ENCODE measurements around the gene RHOT2.

Gene RHOT2

DNA sequence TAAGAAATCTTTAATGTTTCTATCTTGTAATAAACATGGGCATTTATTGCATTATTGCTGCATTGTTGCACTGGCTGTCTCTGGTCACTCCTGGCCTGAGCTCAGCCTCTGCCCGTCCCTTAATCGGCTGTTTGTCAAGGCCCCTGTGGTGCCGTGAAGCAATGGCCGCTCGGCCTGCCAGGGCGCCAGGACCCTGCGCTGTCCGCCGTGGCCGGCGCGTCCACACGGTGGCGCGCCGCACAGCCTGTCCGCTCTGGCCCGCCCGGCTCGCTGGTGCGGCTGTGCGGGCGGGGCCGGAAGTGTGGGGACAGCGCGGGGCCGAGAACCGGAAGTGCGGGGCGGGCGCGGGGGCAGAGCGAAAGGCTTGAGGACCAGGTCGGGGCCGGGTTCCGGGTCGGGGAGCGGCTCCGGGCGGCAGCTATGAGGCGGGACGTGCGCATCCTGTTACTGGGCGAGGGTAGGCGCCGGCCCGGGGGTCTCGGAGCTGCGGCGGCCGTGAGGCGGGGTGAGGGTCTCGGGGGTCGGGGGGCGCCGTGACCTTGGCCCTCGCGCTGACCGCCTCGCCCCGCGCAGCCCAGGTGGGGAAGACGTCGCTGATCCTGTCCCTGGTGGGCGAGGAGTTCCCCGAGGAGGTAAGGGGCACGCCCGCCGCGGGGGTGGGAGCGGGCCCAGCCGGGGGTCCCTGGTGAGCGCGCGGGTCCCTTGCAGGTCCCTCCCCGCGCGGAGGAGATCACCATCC lies at the start of gene RHOT2:
Gene RHOT2 (plus strand): TSS at position 353 of the 739 bp plus-strand sequence. CDS start 68 bp downstream, at position 421.
- no peak for DNase-seq

DNA sequence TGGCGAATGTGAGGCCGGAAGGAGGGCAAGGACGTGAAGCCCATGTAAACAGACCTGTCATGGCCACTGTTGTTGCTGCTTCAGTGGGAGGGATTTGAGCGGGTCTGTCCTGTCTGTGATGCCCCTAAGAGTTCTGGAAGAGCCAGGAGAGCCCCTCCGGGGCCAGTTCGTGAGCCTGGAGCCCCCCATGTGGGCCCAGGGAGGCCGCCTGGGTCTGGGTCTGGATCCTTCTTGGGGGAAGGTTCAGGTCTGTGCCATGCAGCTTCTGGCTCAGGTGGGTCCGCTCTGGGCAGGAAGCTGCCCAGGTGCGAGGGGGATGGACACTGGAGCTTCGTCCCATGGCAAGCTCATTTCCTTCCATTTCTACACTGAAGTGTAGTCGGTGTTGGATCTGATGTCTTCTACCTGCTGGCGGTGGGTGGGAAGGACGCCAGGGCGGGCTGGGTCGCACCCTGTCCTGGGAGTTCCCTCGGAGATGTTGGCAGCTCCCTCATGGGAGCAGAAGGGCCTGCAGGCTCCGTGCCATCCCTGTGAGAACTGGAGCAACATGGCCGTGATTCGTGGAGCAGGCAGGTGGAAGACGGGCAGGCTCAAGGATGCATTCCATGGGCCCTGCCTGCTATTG lies 48.3 kb upstream of the RHOT2 start:
- no peak for DNase-seq

DNA sequence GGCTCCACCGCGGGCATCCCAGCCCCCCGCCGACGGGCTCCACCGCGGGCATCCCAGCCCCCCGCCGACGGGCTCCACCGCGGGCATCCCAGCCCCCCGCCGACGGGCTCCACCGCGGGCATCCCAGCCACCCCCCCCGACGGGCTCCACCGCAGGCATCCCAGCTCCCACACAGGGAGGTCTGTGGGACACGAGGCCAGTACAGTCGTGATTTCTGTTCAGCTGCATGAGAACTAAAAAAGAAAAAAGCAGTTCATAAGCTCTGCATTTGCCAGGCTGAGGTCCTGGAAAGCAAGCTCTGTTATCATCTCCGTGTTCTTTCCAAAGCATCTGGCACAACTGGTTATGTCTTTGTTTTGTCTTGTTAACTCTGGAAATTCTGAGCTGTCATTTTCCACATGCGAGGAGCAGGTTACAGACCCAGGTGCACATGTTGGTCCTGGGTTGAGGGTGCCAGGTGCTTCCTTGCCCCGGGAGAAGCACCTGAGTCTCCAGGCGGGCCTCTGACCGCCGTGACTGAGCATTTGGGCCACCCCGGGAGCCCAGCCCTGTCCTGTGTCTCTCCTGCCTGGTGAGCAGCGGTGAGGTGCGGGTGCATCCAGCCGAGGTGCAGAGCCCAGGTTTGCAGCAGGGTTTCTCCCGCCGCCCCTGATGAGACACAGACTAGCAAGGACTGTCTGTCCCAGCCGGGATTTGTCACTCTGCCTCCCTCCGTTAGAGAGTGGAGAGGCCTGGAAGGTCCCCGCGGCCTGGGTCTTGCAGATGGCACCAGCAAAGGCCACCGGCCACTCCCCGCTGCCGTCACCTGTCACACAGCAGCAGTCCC lies 47.0 kb upstream of the RHOT2 start:
- DNase-seq: no peak

DNA sequence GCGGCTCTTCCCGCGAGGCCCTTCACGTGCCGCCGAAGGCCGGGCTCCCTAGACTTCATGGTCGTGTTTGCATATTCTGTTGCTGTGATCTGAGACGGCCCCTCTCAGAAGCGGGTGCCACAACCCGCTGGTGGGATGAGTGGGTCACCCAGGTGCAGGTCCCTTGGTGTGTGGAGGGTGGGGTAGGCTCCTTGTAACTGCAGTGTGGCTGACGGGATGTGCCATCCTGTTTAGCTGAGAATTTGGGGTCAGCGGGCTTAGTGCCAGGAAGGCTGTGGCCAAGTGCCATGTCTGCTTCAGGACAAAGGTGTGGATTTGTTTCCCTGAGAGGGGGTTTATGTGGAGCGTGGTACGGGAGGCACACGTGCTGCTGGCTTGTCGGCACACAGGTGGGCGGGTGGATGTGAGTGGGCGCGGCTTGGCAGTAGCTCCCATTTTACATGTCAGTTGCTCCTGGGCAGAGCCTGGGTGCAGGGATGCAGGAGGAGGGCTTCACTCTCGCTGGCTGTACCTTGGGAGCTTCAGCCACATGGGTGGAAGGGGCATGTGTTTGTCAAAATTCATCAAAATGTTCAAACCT lies 46.3 kb upstream of the RHOT2 start:
- DNase-seq: no peak

DNA sequence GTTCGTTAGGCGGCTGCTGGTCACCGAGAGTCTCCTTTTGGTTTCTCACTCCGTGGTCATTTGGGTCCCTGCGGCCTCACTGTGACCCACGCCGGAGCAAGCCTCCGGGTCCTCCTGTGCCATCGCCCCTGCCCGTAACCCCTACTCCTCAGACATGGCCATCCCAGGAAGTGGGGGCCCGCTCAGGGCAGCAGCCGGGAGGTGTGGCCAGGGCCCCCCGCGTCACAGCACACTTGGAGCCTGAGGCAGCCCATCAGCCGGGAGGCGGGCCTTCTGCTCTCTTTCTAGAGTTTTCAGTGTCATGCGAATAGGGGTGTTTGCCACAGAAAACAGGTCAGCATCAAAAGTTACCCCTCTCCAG lies 45.0 kb upstream of the RHOT2 start:
- DNase-seq: no peak

DNA sequence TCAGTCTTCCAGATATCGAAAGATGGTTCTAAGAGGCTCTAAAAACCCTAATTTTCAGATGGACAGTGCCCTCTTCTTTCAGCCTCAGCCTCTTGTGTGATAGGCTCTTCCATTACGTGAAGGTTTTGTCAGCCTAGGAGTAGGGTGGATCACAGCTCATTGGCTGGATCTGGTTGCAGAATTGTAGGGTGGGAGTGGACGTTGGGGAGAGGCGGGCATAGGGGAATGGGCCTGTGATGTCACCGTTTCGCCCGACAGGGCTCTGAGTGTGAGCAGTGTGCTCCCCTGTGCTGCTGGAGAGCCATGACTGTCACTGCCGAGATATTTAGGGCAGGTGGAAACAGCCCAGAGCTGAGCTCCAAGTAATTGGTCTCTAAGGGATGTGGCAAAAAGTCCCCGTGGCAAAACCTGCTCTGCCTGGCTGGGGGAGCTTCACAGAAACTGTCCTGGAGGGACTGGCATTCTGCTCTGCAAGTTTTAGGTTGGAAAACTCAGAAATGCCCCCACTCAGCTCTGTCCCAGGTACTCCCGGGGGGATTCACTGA lies 43.3 kb upstream of the RHOT2 start:
- DNase-seq: no peak

DNA sequence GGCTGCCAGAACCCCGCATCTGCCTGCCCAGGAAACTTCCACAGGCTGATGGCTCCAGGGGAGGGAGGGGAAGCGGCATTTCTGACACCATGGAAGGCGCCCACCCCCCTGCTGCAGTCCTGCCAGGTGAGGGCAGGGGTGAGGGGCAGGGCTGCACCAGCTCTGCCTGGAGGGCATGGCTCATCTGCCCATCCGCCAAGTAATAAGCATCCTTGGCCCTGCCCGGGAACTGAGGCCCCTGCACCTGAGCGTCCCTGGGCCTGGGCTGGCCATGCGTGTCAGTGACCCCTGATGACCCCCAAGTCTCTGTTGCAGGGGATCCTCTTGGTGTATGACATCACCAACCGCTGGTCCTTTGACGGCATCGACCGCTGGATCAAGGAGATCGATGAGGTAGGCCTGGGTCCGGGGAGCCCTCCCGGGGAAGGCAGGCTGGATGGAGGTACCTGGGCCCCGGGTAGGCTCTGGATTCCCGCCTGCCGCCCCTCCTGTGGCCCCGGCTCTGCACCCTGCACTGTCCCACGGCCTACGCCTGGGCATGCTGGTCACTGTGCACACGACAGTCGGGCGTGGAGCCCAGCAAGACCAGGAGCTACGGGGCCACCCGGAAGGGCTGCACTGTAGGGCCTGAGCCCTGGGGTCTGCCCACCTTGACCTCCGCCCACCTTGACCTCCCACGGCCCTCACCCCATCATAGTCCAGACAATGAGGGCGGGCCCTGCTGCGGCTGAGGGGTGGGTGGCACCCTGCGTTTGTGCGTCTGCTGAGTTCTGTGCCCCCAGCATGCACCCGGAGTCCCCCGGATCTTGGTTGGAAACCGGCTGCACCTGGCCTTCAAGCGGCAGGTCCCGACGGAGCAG lies 42.6 kb upstream of the RHOT2 start:
- no peak for DNase-seq

DNA sequence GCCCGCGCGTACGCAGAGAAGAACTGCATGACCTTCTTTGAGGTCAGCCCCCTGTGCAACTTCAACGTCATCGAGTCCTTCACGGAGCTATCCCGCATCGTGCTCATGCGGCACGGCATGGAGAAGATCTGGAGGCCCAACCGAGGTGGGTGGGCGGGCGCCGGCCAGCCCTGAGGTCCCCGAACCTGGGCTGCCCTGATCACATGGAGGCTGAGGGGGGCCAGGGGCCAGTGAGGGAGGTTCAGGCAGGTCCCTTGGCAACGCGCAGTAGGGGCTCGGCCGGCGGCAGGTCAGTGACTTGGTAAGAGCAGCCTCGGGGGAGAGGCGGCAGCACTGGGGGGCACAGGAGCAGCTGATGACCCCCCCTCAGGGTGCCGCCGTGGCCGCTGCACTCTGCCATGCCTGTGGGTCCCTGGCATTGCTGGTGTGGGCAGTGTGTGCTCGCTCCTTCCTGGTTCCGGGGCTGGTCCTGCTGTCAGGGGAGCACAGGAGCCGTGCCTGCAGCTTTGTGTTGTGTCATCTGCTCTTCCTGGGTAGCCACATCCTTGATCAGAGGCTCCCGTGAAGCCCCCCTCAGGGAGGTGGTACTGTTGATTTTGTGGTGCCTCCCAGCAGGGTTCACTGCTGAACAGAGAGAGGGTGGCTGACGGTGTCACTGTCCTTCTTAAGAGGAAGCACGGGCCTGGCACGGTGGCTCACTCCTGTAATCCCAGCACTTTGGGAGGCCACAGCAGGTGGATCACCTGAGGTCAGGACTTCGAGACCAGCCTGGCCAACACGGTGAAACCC lies 41.8 kb upstream of the RHOT2 start:
- no peak for DNase-seq

DNA sequence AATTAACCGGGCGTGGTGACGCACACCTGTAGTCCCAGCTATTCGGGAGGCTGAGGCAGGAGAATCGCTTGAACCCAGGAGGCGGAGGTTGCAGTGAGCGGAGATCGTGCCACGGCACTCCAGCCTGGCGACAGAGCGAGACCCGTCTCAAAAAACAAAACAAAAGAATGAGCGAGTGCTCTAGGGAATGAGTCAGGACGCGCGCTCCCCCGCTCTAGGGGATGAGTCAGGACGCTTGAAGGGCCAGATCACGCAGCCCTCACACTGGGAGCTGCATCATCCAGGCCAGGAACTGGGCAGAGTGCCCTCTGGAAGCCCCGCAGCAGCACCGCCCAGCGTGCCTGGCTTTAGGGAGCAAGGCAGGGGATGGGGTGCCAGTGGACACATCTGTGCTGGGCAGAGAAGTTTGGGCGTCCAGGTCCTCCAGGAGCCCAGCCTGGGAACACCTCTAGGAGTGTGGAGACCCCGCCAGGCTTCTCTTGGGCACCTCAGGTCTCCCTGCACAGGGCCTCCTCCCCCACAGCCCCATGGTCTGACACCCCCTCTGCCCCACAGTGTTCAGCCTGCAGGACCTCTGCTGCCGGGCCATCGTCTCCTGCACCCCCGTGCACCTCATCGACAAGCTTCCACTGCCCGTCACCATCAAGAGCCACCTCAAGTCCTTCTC lies 41.0 kb upstream of the RHOT2 start:
- DNase-seq: no peak

DNA sequence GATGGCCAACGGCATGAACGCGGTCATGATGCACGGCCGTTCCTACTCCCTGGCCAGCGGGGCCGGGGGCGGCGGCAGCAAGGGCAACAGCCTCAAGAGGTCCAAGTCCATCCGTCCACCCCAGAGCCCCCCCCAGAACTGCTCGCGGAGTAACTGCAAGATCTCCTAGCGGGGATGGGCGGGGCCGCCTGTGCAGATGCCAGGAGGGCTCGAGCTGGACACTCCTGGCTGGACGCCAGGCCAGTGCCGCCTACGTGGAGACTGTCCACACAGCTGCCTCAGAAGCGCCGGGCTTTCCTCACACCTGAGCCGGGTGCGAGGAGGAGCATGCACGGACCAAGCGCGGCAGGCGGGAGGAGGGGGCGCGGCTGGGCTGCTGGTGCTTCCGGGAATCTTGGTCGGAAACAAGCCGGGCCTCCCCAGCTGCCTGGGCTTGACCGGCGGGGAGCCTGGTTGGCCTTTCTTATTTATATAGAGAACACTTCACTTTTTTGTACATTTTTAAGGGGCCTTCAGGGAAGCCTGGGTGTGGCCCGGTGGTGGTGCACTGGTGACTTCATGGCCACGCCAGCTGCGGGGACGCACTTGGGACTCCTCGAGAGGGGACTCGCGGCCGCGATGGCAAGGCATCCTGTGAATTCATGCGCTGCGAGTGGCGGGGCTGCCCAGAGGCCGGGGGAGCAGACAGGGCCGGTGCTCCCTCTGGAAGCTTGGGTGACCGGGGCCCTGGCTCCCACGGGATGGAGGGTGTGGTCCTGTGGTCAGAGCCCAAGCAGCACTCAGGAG lies 40.3 kb upstream of the RHOT2 start:
- no peak for DNase-seq

DNA sequence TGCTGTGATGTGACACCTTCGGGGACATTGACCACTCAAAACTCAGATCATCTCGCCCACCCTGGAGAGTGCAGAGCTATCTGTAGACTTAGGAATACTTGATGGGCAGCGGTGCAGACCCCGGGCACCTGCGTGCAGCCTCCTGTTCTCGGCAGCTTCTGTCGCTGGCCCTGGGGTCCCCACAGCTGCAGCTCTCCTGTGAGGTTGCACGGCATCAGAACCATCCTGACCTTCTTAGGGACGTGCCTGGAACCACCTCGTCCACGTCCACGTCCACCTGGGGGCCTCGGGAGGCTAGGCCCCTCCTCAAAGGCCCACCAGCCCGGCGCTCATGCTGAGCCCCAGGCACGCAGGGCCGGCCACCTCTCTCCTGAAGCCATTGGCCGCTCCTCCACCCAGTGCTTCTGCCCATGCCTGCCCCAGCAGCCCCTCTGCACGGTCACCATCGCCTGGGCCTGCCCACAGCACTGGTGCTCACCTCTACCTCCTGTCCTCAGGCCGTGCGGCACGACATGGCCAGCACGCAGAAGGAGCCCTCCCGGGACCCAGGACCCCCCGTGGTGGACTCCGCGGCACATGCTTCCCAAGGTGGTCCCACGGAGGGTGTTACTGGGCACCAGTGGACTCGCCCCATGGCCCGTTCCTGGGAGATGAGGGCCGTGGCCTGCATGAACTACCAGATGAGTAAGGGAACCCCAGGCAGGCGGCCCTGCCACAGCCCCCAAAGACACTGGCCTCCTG lies 39.4 kb upstream of the RHOT2 start:
- DNase-seq: no peak

DNA sequence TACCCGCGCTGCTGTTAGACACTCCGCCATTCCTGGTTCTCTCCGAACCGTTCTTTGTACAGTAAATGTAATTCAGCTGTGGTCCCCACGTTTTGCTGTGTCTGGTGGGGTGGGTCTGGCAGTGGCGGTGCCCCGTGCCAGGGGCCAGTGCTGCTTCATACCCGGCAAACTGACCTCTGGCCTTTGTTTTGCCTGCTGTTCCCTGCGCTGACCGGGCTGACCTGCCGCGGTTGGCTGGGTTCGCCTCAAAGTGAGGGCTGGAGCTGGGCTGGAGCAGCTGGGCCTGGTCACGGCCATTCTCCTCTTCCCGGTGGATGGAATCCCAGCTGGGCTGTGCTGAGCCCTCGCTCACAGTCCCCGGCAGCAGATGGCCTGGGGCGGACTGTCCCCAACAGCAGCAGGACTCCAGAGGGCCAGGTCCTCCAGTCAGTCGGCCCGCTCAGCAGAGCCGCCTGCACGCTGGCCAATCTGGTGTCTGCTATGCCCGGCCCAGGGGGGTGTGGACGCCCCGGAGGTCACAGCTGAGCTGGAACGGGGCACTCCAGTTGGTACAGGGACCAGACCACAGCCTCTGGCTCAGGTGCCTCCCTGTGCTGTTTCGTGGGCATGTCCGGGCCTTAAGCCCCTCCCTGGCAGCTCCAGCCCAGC lies 38.6 kb upstream of the RHOT2 start:
- no peak for DNase-seq

DNA sequence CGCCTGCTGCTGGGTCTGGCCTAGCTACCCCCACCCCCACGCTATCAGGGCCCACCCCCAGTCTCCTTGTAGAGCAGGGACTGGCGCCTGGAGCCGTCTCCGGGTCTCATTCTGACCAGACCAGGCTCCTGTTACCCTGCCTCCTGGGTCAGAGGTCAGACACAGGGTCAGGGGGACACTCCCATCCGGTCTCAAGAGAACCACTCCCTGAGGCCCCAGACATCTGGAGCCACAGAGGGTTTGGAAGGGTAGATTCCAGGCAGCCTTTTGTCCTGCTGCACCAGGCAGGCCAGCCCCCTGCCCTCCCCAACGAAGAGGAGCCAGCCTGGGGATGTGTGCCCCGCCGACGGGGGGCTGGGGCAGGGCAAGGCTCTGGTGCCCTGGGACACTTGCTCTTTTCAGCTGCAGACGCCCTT lies 38.1 kb upstream of the RHOT2 start:
- DNase-seq: no peak

DNA sequence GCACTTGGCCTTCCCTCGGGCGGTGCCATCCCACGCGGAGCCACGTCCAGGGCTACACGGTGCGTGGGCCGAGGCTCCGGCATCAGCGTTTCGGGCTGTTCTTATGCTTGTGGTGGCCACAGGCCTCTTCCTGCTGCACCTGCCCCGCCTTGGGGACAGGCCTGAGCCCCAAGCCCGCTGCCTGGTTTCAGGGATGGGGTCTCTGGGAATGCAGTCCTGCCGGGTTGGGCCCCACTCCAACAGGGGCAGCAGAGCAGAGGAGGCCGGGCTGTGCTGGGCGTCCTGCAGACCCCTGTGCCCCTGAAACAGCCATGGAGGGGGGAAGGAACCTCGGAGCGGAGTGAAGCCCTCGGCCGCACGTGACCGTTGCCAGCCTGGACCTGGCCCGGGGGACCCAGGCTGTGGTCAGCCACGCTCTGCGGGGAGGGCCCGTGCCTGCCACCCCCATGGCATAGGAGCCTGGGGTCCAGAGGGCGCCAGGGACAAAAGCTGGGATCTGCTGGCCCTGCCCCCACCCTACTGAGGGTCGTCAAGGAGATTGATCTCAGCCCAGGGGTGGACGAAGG lies 37.6 kb upstream of the RHOT2 start:
- no peak for DNase-seq

DNA sequence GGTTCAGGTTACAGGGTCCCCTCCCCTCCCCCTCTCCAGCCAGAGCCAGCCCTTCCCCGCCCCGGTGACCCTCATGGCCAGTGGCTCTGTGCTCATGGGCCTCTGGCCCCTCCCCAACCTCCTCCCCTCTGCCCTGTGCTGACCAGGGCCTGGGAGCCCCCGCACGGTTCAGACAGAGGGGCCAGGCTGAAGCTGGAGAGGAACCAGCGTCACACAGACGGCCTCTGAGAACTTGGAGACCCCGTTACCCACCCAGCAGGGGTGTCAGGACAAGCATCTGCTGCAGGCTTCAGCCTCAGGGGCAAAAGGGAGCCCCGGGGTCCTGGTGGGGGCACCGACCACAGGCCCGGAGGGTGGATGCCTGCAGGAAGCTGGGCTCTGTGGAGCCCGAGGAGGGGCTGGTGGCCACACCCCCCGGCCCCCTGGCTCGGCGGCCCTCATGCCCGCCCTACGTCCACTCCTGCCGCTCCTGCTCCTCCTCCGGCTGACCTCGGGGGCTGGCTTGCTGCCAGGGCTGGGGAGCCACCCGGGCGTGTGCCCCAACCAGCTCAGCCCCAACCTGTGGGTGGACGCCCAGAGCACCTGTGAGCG lies 37.0 kb upstream of the RHOT2 start, which contains the start of gene WFIKKN1:
Gene WFIKKN1 (plus strand): TSS at position 171 of the 591 bp plus-strand sequence. CDS start 269 bp downstream, at position 440.
- no peak for DNase-seq

DNA sequence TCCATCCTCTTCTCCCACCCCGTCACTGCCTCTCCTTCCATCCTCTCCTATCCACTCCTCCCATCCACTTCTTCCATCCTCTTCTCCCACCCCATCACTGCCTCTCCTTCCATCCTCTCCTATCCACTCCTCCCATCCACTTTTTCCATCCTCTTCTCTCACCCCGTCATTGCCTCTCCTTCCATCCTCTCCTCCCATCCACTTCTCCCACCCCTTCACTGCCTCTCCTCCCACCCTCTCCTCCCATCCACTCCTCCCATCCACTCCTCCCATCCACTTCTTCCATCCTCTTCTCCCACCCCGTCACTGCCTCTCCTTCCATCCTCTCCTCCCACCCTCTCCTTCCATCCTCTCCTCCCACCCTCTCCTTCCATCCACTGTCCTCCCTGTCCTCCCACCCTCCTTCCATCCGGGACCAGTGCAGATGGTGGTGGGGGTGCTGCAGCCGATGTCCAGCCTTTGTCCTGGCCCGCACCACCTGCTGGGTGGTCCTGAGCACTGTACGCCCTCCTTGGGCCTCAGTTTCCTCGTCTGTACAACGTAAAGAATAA lies 36.0 kb upstream of the RHOT2 start:
- DNase-seq: no peak
